ENCODE data around the gene ZNF777.

DNA sequence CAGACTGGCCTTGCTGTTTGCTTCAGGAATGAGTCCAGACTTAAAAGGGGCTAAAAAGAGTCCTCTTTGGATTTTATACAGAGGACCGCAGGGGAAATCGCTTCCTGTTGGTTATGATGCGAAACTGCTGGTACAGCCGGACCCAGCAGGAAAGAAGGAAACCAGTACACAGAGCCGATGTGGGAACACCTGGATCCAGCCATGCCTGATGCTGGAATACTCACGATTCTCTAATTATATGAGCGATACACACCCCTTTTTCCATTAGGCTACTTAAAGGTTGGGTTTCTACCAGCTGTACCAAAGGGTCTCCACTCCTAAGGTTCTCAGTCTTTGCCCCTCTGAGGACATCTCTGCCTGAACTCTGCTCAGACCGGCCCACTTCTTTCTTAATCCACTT lies 27.7 kb downstream of the ZNF777 start:
- TF ChIP-seq, protein P1, sequence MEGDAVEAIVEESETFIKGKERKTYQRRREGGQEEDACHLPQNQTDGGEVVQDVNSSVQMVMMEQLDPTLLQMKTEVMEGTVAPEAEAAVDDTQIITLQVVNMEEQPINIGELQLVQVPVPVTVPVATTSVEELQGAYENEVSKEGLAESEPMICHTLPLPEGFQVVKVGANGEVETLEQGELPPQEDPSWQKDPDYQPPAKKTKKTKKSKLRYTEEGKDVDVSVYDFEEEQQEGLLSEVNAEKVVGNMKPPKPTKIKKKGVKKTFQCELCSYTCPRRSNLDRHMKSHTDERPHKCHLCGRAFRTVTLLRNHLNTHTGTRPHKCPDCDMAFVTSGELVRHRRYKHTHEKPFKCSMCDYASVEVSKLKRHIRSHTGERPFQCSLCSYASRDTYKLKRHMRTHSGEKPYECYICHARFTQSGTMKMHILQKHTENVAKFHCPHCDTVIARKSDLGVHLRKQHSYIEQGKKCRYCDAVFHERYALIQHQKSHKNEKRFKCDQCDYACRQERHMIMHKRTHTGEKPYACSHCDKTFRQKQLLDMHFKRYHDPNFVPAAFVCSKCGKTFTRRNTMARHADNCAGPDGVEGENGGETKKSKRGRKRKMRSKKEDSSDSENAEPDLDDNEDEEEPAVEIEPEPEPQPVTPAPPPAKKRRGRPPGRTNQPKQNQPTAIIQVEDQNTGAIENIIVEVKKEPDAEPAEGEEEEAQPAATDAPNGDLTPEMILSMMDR (IDR thresholded peaks at IDR 0.05; ENCODE audit: low read length): no peak
- no peak for TF ChIP-seq EZH2 (optimal IDR thresholded peaks at IDR 0.05; ENCODE audit: low read depth, low read length)
